Measurements from ENCODE around the gene KBTBD13.
"Not testable (repeated sequence)": the region's sequence is repeated elsewhere in the genome, so short reads cannot be mapped to it uniquely, and the experiment has no call there.

KBTBD13 gene

DNA sequence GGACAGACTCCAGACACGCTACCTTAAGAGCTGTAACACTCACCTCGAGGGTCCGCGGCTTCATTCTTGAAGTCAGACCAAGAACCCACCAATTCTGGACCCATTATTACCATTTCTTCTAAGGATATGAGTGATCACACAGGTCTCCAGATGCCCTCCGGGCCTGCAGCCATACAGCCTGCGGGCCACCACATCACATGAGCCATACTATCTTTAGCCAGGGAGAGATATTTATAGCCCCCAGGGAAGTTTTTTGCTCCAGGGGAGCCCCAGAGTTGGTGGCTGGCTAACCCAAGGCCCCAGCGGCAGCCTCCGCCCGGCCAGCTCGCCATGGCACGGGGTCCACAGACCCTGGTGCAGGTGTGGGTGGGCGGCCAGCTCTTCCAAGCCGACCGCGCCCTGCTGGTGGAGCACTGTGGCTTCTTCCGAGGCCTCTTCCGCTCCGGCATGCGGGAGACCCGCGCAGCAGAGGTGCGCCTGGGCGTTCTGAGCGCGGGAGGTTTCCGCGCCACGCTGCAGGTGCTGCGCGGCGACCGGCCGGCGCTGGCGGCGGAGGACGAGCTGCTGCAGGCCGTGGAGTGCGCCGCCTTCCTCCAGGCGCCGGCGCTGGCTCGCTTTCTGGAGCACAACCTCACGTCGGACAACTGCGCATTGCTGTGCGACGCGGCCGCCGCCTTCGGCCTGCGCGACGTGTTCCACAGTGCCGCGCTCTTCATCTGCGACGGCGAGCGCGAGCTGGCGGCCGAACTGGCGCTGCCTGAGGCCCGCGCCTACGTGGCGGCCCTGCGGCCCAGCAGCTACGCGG lies at the start of gene KBTBD13:
Gene KBTBD13, plus strand, starts transcription at position 261 of the 805 bp plus-strand sequence. Its CDS starts 70 bp downstream, at position 331.
- no peak for DNase-seq (ENCODE audit: low read depth)

DNA sequence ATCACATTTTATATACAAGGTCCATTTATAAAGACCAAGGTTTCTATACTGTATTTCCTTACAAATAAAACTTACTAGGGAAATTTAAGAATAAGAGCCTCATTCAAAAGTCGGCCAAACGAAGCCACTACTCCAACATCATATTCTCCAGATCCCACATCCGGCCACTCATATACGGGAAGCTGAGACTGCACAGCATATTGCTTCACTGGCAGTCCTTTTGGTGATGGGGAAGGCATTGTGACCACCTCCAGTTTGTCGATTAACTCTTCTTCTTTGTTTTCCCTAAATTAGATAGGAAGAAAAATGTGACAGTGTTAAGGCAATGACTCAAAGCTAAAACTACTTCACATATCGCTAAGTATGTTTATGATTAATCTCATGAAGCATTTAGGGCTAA lies 49.8 kb upstream of the KBTBD13 start:
- DNase-seq (ENCODE audit: low read depth), result no peak

DNA sequence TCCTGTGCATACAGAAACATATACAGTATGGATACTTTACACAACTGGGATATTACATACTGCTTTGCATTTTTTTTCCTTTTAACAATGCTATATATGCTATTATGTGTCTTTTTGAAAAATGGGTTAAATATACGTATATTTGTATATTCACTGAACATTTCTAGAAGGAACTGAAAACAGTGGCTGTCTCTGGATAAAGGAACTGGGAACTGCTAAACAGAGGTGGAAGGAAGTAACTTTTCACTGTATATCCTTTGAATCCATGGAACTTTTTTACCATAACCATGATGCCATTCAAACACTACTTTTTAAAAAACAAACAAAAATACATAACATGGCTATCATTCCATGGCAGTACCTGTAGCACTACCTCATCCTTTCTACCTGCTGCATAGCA lies 49.0 kb upstream of the KBTBD13 start:
- DNase-seq (ENCODE audit: low read depth), result no peak

DNA sequence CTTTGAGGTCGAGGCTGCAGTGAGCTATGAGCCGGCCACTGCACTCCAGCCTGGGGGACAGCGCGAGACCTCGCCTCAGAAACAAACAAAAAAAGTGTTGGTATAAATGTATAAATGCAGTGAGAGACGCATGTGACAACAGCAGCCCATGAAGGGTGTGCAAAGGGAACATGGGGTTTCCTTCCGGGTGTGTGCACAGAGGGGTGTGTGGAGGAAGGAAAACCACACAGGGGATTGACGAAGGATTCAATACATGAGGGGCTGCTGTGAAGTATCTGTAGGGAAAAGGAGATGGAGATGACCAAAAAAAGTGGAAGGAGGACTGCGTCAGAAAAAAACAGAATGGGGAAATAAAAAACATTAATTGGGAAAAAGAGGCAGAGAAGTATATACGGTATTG lies 48.2 kb upstream of the KBTBD13 start:
- DNase-seq (ENCODE audit: low read depth), result no peak

DNA sequence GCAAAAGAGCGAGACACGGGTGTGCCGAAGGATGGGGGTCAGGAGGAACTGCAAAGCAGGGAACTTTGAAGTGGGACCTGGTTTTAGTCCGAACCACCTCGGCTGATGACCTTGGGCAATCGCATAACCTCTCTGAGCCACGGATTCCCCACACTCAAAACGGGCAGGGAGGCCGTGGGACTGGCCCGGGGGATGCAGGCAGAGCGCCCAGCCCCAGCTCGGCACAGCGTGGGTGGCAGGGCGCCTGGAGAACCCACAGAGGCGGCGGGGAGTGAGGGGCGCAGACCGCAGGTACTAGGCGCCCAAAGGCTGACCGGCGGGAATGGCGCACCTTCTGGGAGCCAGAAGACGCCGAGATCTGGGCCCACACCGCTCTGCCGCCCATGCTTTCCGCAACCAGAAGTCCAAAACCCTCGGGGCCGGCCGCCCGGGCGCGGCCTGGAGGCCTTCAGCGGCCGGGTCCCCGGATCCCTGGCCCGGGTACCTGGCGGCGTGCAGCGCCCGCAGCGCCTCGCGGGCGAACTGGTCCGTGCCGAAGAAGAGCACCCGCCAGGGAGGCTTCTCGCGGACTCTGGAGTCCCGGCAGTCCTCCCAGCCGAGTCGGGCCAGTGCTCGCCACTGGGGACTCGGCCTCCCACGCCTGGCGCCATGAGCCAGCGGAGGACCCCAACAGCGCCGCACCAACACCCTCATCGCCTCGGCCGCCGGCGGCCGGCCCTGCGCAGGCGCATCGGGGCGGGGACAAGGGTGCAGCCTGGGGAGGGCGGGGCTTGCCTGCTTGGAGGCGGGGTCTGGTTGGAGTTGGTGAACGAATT lies 47.4 kb upstream of the KBTBD13 start, which contains the start of gene MTFMT:
Gene MTFMT, minus strand, starts transcription at position 719 of the 815 bp plus-strand sequence. Its CDS starts 26 bp downstream, at position 693.
- DNase-seq (ENCODE audit: low read depth), result peak; percentile 94

DNA sequence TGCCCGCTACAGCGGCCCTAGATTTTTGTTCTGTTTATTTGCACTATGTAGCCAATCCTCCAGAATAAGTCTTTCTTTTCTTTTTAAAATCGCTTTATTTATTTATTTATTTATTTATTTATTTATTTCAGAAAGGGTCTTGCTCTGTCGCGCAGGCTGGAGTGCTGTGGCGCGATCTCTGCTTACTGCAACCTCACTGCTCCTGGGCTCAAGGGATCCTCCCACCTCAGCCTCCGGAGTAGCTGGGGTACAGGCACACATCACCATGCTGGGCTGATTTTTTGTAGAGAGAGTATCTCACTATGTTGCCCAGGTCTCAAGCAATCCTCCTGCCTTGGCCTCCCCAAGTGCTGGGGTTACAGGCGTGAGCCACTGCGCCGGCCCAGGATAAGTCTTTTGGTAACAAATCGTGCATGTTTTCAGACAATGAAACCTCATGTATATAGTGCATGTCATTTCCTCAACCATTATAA lies 46.8 kb upstream of the KBTBD13 start:
- no peak for DNase-seq (ENCODE audit: low read depth)

DNA sequence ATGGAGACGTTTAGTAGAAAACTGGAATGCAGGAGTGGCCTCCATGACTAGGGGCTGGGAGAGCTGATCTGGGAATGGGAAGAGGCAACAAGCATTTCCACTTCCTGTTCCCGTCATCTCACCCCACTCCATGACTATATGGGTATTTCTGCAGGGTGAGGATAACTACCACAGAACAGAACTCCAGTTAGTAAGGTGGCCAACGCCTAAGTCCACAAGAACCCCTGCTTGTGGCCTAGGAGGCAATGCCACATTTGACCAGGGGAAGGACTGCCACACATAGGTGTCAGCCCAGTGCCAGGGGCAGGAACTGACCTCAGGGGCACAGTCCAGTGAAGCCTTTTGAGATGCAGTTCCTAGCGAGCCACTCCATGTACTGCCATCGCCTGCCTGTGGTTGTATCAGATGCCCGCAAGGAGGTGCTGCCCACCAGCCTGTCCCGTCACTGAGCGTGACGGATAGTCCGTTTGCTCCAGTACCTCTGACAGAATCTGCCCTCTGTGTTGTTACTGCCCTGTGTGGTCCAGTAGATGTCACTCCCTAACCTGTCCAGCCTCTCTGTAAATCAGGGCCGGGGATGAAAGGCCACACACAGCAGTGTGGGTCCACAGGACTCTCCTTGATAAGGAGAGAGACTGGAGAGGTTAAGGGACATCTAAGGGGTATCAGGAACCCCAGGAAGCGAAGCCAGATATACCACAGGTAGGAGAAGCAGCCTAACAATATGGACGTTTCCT lies 43.6 kb upstream of the KBTBD13 start:
- DNase-seq (ENCODE audit: low read depth), result no peak

DNA sequence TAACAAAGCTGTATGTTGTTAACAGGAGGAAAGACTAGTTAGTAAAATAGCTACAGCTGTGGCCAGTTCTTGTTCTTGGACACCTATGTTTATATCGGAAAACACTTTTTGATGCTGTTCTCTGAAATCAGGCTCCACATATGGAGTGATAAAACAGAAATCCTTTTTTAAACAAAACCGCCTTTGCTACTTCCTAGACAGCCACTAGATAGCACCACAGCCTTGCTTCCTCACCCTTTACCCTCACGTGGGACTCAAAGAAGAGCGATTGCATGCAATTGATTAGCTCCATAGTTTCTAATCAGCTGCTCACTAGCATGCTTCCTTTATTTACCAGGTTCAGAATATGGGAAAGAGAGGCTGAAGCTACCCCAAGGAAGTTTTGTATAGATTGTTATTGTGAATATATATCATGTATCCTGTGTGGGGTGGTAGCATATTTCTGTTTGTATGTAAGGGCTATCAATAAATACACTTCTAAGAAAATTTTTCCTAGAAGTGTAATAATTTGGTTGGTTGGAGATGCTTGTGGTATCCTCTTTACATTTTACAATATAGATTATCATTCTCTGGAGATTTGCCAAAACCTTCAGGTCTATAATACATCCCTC lies 42.8 kb upstream of the KBTBD13 start:
- no peak for DNase-seq (ENCODE audit: low read depth)

DNA sequence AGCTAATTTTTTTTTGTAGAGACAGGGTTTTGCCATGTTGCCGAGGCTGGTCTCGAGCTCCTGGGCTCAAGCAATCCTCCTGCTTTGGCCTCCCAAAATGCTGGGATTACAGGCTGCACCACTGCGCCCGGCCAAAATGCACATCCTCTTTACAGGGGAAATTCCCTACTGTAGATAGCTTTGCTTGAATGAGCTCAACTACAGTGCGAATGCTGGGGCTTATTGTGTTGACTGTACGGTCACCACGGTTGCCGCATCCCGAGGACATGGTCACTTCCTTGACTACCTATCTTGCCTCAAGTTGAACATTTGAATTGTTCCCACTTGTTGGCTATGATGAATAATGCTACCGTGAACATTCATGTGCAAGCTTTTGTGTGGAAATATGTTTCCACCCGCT lies 41.8 kb upstream of the KBTBD13 start:
- no peak for DNase-seq (ENCODE audit: low read depth)

DNA sequence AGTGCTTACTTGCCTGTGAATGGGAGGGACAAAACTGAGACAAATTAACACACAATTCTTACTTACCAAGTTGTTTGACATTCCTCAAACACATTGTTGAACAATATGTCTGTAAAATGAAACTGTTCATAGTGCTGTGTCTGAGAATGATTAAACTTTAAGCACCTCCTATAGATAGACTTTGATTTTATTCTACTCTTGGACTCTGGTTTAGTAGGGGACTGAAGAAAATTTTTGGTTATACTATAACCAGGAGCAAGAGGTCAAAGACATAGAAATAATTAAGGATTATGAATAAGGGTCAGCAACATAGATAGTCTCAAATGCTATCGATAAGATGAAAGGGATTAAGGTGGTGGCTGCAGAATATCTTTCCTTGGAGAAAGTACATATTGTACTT lies 39.2 kb upstream of the KBTBD13 start:
- DNase-seq (ENCODE audit: low read depth), result no peak

DNA sequence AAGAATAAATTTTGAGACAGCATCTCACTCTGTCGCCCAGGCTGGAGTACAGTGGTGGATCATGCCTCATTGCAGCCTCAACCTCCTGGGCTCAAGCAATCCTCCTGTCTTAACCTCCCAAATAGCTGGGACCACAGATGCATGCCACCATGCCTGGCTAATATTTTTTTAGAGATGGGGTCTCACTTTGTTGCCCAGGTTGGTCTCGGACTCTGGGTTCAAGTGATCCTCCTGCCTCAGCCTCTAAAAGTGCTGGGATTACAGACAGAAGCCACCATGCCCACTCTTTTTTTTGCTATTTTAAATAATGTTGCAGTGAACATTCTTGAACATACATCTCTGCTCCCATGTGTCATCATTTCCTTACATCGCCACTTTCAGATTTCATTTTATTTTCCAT lies 38.1 kb upstream of the KBTBD13 start:
- no peak for DNase-seq (ENCODE audit: low read depth)

DNA sequence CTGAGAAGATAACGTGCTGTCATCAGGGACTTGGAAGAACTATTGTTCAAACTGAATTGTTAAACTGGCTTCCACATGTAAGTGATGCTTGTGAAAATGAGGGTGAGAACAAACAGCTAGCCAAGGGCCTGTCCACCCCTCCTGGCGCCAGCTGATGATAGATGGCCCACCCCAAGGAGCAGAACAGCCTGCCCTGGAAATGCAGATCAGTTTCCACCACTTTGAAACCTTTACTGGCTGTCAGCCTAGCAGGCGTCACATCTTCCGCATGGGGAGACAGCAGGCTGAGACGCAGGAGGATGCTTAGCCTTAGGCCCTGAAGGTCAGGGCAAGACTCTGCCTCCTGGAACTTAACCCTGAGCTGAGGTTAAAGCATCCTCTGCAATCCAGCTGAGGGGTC lies 37.7 kb upstream of the KBTBD13 start:
- no peak for DNase-seq (ENCODE audit: low read depth)

DNA sequence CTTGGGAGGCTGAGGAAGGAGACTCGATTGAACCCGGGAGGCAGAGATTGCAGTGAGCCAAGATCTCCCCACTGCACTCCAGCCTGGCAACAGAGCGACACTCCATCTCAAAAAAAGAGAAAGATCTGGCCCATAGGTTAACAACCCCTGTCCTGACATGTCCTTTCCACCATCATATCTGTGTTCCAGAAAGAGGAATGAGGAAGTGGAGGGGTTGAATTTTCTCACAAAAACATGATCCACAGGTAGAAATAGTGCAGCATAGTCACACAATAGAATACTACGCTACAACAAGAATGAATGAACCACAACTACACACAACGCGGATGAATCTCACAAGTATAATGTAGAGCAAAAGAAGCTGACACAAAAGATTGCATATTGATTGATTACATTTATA lies 36.1 kb upstream of the KBTBD13 start:
- no peak for DNase-seq (ENCODE audit: low read depth)

DNA sequence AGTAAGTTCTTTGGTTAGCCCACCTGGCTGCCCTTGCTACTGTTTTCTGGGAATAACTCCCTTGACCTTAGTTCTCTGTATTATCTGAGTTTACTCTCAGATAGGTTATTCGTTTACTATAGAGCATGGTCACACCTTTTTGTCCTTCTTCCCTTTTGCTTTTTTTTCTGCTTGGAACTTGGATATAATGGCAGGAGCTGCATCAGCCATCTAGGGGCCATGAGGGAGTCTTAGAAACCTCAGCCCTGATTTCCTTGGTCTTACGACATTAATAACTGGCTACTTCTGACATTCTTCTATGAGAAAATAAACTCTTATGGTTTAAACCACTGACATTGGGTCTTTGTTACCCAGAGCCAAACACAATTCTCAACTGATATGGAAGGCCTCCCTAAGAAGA lies 34.8 kb upstream of the KBTBD13 start:
- no peak for DNase-seq (ENCODE audit: low read depth)

DNA sequence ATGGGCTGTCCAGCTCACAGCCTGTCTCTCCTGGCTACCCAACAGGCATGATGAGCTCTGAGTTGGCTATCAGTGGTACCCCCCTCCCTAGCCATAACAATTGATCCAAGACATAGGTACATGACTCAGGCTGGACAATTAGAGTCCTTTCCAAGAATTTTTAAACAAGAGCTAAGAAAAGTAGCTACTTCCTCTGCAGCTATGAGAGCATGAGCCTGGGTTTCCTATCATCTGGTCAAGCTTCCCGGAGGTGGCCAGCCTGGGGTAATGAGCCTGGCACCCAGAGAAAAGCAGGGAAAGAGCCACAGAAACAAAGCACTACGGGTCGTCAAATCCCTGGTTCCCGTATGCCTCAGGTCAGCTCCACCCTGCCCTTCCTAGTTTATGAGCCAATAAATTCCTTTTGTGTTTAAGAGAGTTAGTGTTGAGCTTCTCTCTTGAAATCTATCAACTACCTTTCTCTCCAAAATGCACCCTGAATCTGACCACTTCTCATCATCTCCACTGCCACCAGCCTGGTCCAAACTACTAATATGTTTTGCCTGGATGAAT lies 33.7 kb upstream of the KBTBD13 start:
- no peak for DNase-seq (ENCODE audit: low read depth)

DNA sequence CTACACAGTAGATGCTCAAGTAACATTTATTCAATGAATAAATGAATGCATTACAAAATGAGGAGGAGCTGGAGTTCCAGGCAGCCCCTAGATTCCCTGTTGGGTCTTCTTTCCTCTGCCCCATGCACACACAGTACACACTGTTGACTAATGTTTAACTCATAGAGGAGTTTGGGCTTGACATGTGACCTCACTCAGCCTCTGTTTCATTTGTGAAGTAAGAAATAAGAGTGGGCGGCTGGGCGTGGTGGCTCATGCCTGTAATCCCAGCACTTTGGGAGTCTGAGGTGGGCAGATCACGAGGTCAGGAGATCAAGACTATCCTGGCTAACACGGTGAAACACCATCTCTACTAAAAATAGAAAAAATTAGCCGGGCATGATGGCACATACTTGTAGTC lies 32.3 kb upstream of the KBTBD13 start:
- not testable (repeated sequence) for DNase-seq (ENCODE audit: low read depth)

DNA sequence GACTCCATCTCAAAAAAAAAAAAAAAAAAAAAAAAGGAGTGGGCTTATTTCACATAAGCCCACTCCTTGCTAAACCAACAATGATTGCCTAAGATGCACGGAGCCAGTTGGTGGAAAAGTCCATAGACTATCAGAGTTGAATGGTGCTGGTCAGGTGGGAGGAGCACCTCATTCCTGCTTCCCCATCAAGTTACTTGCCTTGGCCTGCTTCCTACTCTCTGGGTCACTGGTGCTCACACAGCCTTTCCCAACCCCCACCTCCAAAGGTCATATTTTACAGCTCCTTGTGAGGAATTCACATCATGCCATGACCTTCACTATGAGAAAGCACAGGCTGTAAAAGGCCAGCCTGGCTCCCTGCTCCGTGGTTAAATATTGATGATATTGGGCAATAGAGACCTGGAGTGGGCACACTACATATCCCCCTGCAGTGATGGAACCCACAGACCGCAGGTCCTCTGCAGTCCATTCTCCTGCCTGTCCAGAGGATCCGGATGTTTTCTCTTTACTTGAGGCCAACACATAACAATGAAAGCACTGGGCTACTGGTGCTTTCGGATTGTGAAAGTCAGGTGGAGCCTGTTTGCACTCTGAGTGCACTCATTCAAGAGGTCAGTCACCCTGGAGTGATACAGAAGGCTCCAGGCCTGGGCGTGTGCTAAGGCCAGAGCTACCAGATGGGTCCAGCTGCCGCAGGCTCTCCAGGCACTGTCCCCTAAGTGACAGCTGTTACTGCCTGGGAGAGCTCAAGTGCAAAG lies 31.6 kb upstream of the KBTBD13 start, which contains the start of gene SLC51B:
Gene SLC51B, plus strand, starts transcription at position 664 of the 758 bp plus-strand sequence. CDS start 4,618 bp downstream, outside the sequence.
- no peak for DNase-seq (ENCODE audit: low read depth)

DNA sequence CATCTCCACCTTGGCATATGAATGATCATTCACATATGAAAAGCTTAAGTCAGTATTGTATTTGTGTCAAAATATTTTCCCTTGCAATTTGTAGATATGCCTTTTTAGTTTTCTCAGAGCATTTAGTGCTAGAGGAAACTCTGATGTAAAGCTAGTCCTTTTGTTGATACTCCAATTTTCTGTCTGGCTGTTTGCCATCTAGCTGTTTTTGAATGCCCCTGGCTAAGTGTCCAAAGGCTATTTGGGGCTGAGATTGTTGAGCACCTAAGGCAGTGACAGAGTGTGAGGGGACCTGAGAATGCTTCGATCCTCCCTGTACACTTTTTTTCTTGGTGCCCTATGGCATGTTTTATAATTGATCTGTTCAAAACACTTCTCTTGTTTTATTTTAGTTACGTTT lies 28.3 kb upstream of the KBTBD13 start:
- DNase-seq (ENCODE audit: low read depth), result no peak

DNA sequence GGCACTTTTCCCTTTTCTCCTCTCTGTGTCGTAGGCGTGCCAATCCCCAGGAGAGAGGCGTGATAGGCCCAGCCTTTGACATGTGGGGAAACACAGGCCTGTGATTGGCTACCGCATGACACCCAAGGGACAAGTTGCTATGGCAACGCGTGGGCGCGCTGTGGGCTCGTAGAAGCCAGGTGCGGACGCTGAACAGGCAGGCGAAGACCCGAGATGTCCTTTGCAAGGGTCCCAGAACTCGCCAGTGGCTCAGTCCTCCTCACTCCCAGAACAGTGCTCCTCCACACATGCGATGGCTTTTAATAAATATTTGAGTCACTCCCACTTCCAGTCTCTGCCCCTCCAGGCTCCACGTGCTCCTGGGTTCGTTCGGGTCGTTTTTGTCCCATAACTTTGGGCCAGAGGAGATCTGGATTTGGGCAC lies 27.1 kb upstream of the KBTBD13 start:
- DNase-seq (ENCODE audit: low read depth), result peak; percentile 68

DNA sequence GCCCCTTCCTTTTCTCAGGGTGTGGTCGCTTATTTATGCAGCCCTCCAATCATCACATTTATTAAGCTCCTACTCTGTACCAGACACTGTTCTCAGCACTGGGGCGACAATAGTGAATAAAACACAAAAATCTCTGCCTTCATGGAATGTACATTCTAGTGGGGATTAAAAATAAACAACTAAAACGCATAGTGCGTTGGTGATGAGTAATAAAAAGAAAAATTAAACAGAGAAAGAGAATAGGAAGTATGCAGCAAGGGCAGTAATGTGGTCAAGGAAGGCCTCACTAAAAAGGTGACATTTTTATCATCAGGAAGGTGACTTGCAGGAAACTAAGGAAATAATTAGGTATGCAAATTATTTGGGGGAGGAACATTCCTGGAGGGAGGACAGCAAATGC lies 26.3 kb upstream of the KBTBD13 start:
- DNase-seq (ENCODE audit: low read depth), result no peak

DNA sequence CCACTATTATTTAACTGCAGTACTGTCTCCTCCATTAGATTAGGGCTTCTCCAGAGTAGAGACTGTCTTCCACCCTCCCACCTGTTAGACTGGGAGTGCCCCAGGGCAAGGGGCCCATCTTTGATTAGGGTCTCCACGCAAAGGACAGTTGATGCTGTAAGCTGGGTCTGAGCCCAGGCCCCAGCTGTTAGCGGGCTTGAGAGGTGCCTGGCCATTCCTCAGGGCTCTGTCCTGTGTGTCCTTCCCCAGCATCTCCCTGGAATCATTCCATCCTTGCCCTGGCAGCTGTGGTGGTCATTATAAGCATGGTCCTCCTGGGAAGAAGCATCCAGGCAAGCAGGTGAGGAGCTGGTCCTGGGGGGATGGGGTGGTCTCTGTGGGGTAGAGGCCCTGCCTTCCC lies 25.3 kb upstream of the KBTBD13 start:
- no peak for DNase-seq (ENCODE audit: low read depth)

Data from stimulated activated CD8-positive, alpha-beta memory T cell treated with anti-CD3 and anti-CD28 coated beads, Interleukin-15, amount 100 ng/mL, for 1 hour (primary cell).